ENCODE data around the gene C1QTNF1.

Gene C1QTNF1

GRCh38 chr17:79048826-79049755, 25.1 kb downstream of the C1QTNF1 start:
- H3K9me3 ChIP-seq (ENCODE audit: insufficient read depth, low read length): peaks cover 15% of the 10 kb centered on the region; the same call in 1 of the 2 replicates
- H3K27me3 ChIP-seq (ENCODE audit: insufficient read depth, insufficient read length): no peaks in the 10 kb centered on the region
- peaks cover 15% of the 10 kb centered on the region for H3K4me1 ChIP-seq (ENCODE audit: insufficient read depth, insufficient read length)
- no peaks in the 10 kb centered on the region for H3K36me3 ChIP-seq (ENCODE audit: insufficient read depth, insufficient read length, low read length)
- H3K9ac ChIP-seq (ENCODE audit: insufficient read length, low read depth): no peak overlapping the region
- no peak for TF ChIP-seq SUZ12 (IDR thresholded peaks at IDR 0.05; ENCODE audit: extremely low read depth, insufficient read depth, insufficient read length)
- TF ChIP-seq YY1 (IDR thresholded peaks at IDR 0.05; ENCODE audit: insufficient read depth, insufficient read length): no peak
- DNase-seq (ENCODE audit: low read depth, low spot score): no peak
- no peak overlapping the region for H3K4me3 ChIP-seq (ENCODE audit: insufficient read length, low read depth)

DNA sequence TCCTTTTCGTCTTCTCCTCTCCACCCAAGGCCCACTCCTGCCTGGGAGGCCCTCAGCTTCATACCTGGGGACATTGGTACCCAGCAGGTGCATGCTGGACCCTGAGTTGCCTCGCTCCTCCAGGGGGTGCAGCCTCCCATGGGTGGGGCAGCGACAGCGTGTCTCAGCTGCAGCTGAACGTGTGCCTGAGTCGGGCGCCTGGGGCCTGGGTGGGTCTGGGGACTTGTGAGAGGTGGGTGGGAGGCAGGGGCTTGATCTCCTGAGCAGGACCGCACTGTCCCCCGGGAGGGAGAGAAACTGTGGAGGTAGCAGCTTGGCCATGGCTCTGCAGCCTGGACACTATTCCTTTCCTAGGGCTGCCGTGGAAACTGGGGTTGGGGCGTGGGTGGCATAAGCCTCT, 25.9 kb downstream of the C1QTNF1 start:
- peaks cover 22% of the 10 kb centered on the region; the same call in 1 of the 2 replicates for H3K9me3 ChIP-seq (ENCODE audit: insufficient read depth, low read length)
- H3K27me3 ChIP-seq (ENCODE audit: insufficient read depth, insufficient read length): no peaks in the 10 kb centered on the region
- H3K9ac ChIP-seq (ENCODE audit: insufficient read length, low read depth): no peak overlapping the region
- H3K4me1 ChIP-seq (ENCODE audit: insufficient read depth, insufficient read length): peaks cover 15% of the 10 kb centered on the region
- TF ChIP-seq YY1 (IDR thresholded peaks at IDR 0.05; ENCODE audit: insufficient read depth, insufficient read length) (no peak), ZNF274 (IDR thresholded peaks at IDR 0.05; ENCODE audit: low read depth, low read length) (no peak), SUZ12 (IDR thresholded peaks at IDR 0.05; ENCODE audit: extremely low read depth, insufficient read depth, insufficient read length) (no peak)
- H3K36me3 ChIP-seq (ENCODE audit: insufficient read depth, insufficient read length, low read length): no peaks in the 10 kb centered on the region
- no peak overlapping the region for H3K4me3 ChIP-seq (ENCODE audit: insufficient read length, low read depth)
- DNase-seq (ENCODE audit: low read depth, low spot score): no peak

DNA sequence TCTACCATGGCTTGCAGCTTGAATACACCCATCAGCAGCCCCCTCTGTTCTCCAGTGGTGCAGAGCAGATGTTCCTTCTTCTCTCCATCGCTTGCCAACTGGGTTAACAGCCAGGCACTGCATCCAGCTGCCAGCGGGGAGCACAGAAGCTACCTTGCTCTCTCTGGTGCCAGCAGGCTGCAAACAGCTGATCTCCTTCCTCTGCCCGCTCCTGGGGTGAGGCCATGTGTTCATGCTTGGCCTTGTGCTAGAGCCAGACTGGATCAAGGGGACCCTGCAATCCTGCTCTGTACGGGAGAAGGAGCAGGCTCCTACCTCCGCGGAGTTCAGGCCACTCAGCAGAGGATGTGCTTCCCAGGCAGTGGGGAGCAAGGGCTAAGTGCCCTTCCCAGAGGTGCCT, 26.6 kb downstream of the C1QTNF1 start:
- H3K4me1 ChIP-seq (ENCODE audit: insufficient read depth, insufficient read length): peaks cover 15% of the 10 kb centered on the region
- peaks cover 22% of the 10 kb centered on the region; the same call in 1 of the 2 replicates for H3K9me3 ChIP-seq (ENCODE audit: insufficient read depth, low read length)
- no peaks in the 10 kb centered on the region for H3K36me3 ChIP-seq (ENCODE audit: insufficient read depth, insufficient read length, low read length)
- H3K9ac ChIP-seq (ENCODE audit: insufficient read length, low read depth): no peak overlapping the region
- no peaks in the 10 kb centered on the region for H3K27me3 ChIP-seq (ENCODE audit: insufficient read depth, insufficient read length)
- no peak for DNase-seq (ENCODE audit: low read depth, low spot score)
- no peak overlapping the region for H3K4me3 ChIP-seq (ENCODE audit: insufficient read length, low read depth)
- TF ChIP-seq YY1 (IDR thresholded peaks at IDR 0.05; ENCODE audit: insufficient read depth, insufficient read length): no peak
- TF ChIP-seq ZNF274 (IDR thresholded peaks at IDR 0.05; ENCODE audit: low read depth, low read length): no peak
- no peak for TF ChIP-seq SUZ12 (IDR thresholded peaks at IDR 0.05; ENCODE audit: extremely low read depth, insufficient read depth, insufficient read length)

DNA sequence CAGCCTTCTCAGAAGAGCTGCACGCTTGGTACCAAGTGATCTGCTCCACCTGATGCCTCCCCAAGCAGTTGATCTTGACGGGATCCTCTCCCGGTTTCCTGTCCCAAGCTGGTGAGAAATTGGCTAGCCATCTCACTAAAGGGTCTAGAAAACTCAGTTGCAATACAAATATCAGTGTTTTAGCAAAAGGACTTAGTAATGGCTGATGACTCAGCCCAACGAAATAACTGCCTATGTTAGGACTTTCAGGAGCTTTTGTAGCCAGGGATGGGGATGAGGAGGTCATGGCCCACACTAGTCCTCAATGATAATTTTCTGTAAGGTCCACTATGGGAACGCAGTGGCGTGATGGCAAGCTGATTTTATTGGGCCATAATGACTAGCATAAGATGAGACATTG, 27.3 kb downstream of the C1QTNF1 start:
- no peaks in the 10 kb centered on the region for H3K36me3 ChIP-seq (ENCODE audit: insufficient read depth, insufficient read length, low read length)
- H3K4me1 ChIP-seq (ENCODE audit: insufficient read depth, insufficient read length): peaks cover 15% of the 10 kb centered on the region
- no peak overlapping the region for H3K4me3 ChIP-seq (ENCODE audit: insufficient read length, low read depth)
- TF ChIP-seq YY1 (IDR thresholded peaks at IDR 0.05; ENCODE audit: insufficient read depth, insufficient read length): no peak
- no peak for TF ChIP-seq SUZ12 (IDR thresholded peaks at IDR 0.05; ENCODE audit: extremely low read depth, insufficient read depth, insufficient read length)
- TF ChIP-seq ZNF274 (IDR thresholded peaks at IDR 0.05; ENCODE audit: low read depth, low read length): no peak
- no peak overlapping the region for H3K9ac ChIP-seq (ENCODE audit: insufficient read length, low read depth)
- H3K27me3 ChIP-seq (ENCODE audit: insufficient read depth, insufficient read length): no peaks in the 10 kb centered on the region
- H3K9me3 ChIP-seq (ENCODE audit: insufficient read depth, low read length): peaks cover 22% of the 10 kb centered on the region; the same call in 1 of the 2 replicates
- no peak for DNase-seq (ENCODE audit: low read depth, low spot score)

GRCh38 chr17:79052131-79052530, 28.2 kb downstream of the C1QTNF1 start:
- no peak overlapping the region for H3K4me3 ChIP-seq (ENCODE audit: insufficient read length, low read depth)
- peaks cover 22% of the 10 kb centered on the region; the same call in 1 of the 2 replicates for H3K9me3 ChIP-seq (ENCODE audit: insufficient read depth, low read length)
- no peaks in the 10 kb centered on the region for H3K36me3 ChIP-seq (ENCODE audit: insufficient read depth, insufficient read length, low read length)
- no peak overlapping the region for H3K9ac ChIP-seq (ENCODE audit: insufficient read length, low read depth)
- TF ChIP-seq YY1 (IDR thresholded peaks at IDR 0.05; ENCODE audit: insufficient read depth, insufficient read length) (no peak), SUZ12 (IDR thresholded peaks at IDR 0.05; ENCODE audit: extremely low read depth, insufficient read depth, insufficient read length) (no peak)
- peaks cover 15% of the 10 kb centered on the region for H3K4me1 ChIP-seq (ENCODE audit: insufficient read depth, insufficient read length)
- no peak for DNase-seq (ENCODE audit: low read depth, low spot score)
- no peaks in the 10 kb centered on the region for H3K27me3 ChIP-seq (ENCODE audit: insufficient read depth, insufficient read length)

DNA sequence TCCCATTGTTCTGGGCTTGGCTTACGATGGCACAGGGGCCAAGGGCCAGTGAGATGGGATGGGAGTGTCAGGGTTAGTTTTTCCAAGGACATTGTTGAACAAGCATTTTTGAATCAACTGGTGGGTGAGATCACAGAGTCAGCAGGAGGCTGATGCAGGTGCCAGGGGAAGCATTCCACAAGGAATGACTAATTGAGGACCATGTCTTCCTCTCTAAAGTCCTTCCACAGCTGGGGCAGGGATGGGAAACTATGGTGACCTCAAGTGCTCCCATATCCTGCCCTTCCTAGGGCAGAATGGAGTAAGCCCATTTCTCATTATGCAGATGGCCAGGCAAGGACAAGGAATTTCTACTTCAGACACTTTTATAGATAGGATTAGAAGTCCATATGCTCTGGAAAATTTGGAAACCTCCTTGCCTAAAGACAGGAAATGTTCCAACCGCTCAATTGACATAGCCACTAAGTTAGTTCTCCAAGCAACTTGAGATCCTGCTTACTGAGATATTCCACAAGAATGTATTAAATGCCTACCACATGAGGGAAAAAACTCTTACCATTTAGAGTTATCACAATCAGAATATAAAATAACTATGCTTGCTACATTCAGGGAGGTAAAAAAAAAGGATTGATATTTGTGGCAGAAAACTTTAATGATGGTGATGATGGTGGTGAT, 29.4 kb downstream of the C1QTNF1 start:
- H3K4me3 ChIP-seq (ENCODE audit: insufficient read length, low read depth): no peak overlapping the region
- peaks cover 11% of the 10 kb centered on the region for H3K4me1 ChIP-seq (ENCODE audit: insufficient read depth, insufficient read length)
- no peak for TF ChIP-seq YY1 (IDR thresholded peaks at IDR 0.05; ENCODE audit: insufficient read depth, insufficient read length)
- no peak for TF ChIP-seq ZNF274 (IDR thresholded peaks at IDR 0.05; ENCODE audit: low read depth, low read length)
- no peak for TF ChIP-seq SUZ12 (IDR thresholded peaks at IDR 0.05; ENCODE audit: extremely low read depth, insufficient read depth, insufficient read length)
- H3K9ac ChIP-seq (ENCODE audit: insufficient read length, low read depth): no peak overlapping the region
- no peak for DNase-seq (ENCODE audit: low read depth, low spot score)
- H3K36me3 ChIP-seq (ENCODE audit: insufficient read depth, insufficient read length, low read length): no peaks in the 10 kb centered on the region
- H3K9me3 ChIP-seq (ENCODE audit: insufficient read depth, low read length): peaks cover 22% of the 10 kb centered on the region; the same call in 1 of the 2 replicates
- H3K27me3 ChIP-seq (ENCODE audit: insufficient read depth, insufficient read length): no peaks in the 10 kb centered on the region

Data from NT2/D1 (cell line).